ENCODE data around the gene POLR2E. TPM values are rescaled to one million over a fixed set of nuclear protein-coding genes. Genes with fewer than 3 reads are reported as not detected.

POLR2E gene
- total RNA-seq, 1 experiment from 2014 or later, result 261 TPM

- no peak overlapping the region for H3K14ac ChIP-seq (ENCODE audit: insufficient read depth, low read length)
- H2BK15ac ChIP-seq (ENCODE audit: low read depth, low read length), result no peak overlapping the region
- no peak overlapping the region for H3T11ph ChIP-seq (ENCODE audit: low read length)
- no peaks in the 10 kb centered on the region for H3K23me2 ChIP-seq (ENCODE audit: insufficient read length, low read depth, low read length, poor library complexity, severe bottlenecking)
- peaks cover 2 to 16% (median 9%) of the 10 kb centered on the region in 3 experiments; a peak in 4 of 7 replicates for H3K36me3 Mint-ChIP-seq (ENCODE audit: insufficient read depth in 1 of 3, low read depth in 3 of 3)
- no peak overlapping the region for H2BK120ac ChIP-seq (ENCODE audit: low read depth, low read length, poor library complexity, severe bottlenecking)
- no peak overlapping the region for H2AK5ac ChIP-seq (ENCODE audit: insufficient read length, low read length)
- no peak for TF ChIP-seq CTCF (conservative IDR thresholded peaks at IDR 0.05)
- H3K27me3 ChIP-seq (ENCODE audit: insufficient read depth, low read length), result no peaks in the 10 kb centered on the region
- H3K23ac ChIP-seq (ENCODE audit: insufficient read length, low read depth, low read length), result no peak overlapping the region
- peaks cover 2 to 15% of the 10 kb centered on the region in 2 experiments; a peak in 3 of 4 replicates for H3K4me1 Mint-ChIP-seq
- H3K9ac ChIP-seq (ENCODE audit: extremely low read depth, insufficient read length, low read length), result no peak overlapping the region
- no CpG with 5 or more reads among the region's 5 CpGs for WGBS (ENCODE audit: extremely low coverage, insufficient read length, low lambda C conversion rate)
- H3K27me3 Mint-ChIP-seq (ENCODE audit: low read depth), result no peaks in the 10 kb centered on the region; the same call in 1 of the 2 replicates
- H3K4me2 ChIP-seq (ENCODE audit: insufficient read depth, insufficient read length, low read length), result no peak overlapping the region
- no peaks in the 10 kb centered on the region for H3K79me2 ChIP-seq (ENCODE audit: insufficient read depth, low read length)
- H2BK20ac ChIP-seq (ENCODE audit: low read depth, low read length, poor library complexity, severe bottlenecking), result no peak overlapping the region
- H3K4me1 ChIP-seq (ENCODE audit: insufficient read depth, low read length), result no peaks in the 10 kb centered on the region
- H2BK12ac ChIP-seq (ENCODE audit: insufficient read length, low read depth, low read length), result no peak overlapping the region
- no peak for DNase-seq
- H2AFZ ChIP-seq (ENCODE audit: low read length), result no peak overlapping the region
- peak overlapping the region in 2 of 3 experiments; percentile 62 to 78; a peak in 3 of 7 replicates for H3K27ac Mint-ChIP-seq
- H3K56ac ChIP-seq (ENCODE audit: insufficient read length, low read depth, low read length), result no peak overlapping the region
- H3K9me3 Mint-ChIP-seq, result no peaks in the 10 kb centered on the region
- H4K8ac ChIP-seq (replicated peaks; ENCODE audit: insufficient read length, low read depth, low read length), result no peak overlapping the region
- no peak overlapping the region for H2BK5ac ChIP-seq (ENCODE audit: insufficient read length, low read length)
- H3K79me1 ChIP-seq (ENCODE audit: insufficient read depth, low read depth, low read length, poor library complexity, severe bottlenecking), result no peaks in the 10 kb centered on the region
- no peak overlapping the region for H3K4ac ChIP-seq (ENCODE audit: low read depth, low read length)
- H3K27ac ChIP-seq (ENCODE audit: insufficient read length, low read depth, low read length), result no peak overlapping the region
- H3K18ac ChIP-seq (ENCODE audit: insufficient read length, low read depth, low read length), result no peak overlapping the region
- H4K5ac ChIP-seq (ENCODE audit: insufficient read length, low read depth, low read length), result no peak overlapping the region
- peaks cover 9% of the 10 kb centered on the region for H3K9me3 ChIP-seq (ENCODE audit: control insufficient read depth, low read depth, low read length)
- H4K20me1 ChIP-seq (ENCODE audit: control insufficient read depth, insufficient read depth, insufficient read length), result no peaks in the 10 kb centered on the region
- H3K4me3 Mint-ChIP-seq, result peak overlapping the region in 1 of 2 experiments; percentile 24; a peak in 1 of 5 replicates
- no peak overlapping the region for H4K91ac ChIP-seq (ENCODE audit: insufficient read length, low read depth, low read length)
Observed at GRCh38 chr19:1052349-1052975, 42.7 kb downstream of the POLR2E start.
